HG03469 (cell line): ENCODE data around the gene SLC35D3.
"Not testable (repeated sequence)": the region's sequence is repeated elsewhere in the genome, so short reads cannot be mapped to it uniquely, and the experiment has no call there.

ENCODE experiments used
- ATAC-seq: cut with Tn5 transposase; IDR thresholded peaks from one replicate; pipeline ENCODE4 v1.9.1; 2021; ENCODE audit warnings: mild to moderate bottlenecking, moderate library complexity, moderate number of reproducible peaks; ENCODE audit not compliant: unreplicated experiment

Gene SLC35D3

GRCh38 chr6:136923116-136923953 is 1.2 kb downstream of the SLC35D3 start:
- ATAC-seq = no peak

- no peak for ATAC-seq
These were observed 2.0 kb downstream of the SLC35D3 start for GRCh38 chr6:136923954-136924673.

GRCh38 chr6:136926383-136926782 is 4.3 kb downstream of the SLC35D3 start:
- no peak for ATAC-seq

GRCh38 chr6:136927292-136927691 is 5.2 kb downstream of the SLC35D3 start:
- no peak for ATAC-seq

- no peak for ATAC-seq
These were observed 8.4 kb downstream of the SLC35D3 start for GRCh38 chr6:136930528-136930927.

GRCh38 chr6:136932599-136932998 is 10.5 kb downstream of the SLC35D3 start:
- ATAC-seq = no peak

GRCh38 chr6:136945072-136945471 is 23.0 kb downstream of the SLC35D3 start:
- no peak for ATAC-seq

GRCh38 chr6:136945711-136946121 is 23.6 kb downstream of the SLC35D3 start:
- no peak for ATAC-seq

GRCh38 chr6:136947037-136947436 is 24.9 kb downstream of the SLC35D3 start:
- ATAC-seq = no peak

- ATAC-seq = not testable (repeated sequence)
These were observed 27.9 kb downstream of the SLC35D3 start for GRCh38 chr6:136949957-136950356.

GRCh38 chr6:136950436-136951126 is 28.5 kb downstream of the SLC35D3 start:
- ATAC-seq = no peak

- no peak for ATAC-seq
These were observed 30.7 kb downstream of the SLC35D3 start for GRCh38 chr6:136952714-136953260.

- no peak for ATAC-seq
These were observed 33.0 kb downstream of the SLC35D3 start for GRCh38 chr6:136955123-136955522.

- ATAC-seq = no peak
These were observed 34.8 kb downstream of the SLC35D3 start for GRCh38 chr6:136956590-136957544.

GRCh38 chr6:136958168-136958567 is 36.1 kb downstream of the SLC35D3 start:
- ATAC-seq = no peak

GRCh38 chr6:136959471-136959891 is 37.4 kb downstream of the SLC35D3 start:
- no peak for ATAC-seq

- not testable (repeated sequence) for ATAC-seq
These were observed 37.8 kb downstream of the SLC35D3 start for GRCh38 chr6:136959935-136960334.

GRCh38 chr6:136960781-136961180 is 38.7 kb downstream of the SLC35D3 start:
- ATAC-seq = no peak

- no peak for ATAC-seq
These were observed 39.7 kb downstream of the SLC35D3 start for GRCh38 chr6:136961848-136962247.

GRCh38 chr6:136962661-136963060 is 40.6 kb downstream of the SLC35D3 start:
- no peak for ATAC-seq
